PC-9 (cell line): ENCODE measurements around the gene PMS2.

Experiments used
- CTCF ChIP-seq: fragments of 200-600 bp; sonication (generic); conservative IDR thresholded peaks from 2 replicates; pipeline ENCODE4 v1.6.1; 2017; ENCODE audit warnings: mixed run types, antibody characterized with exemption, mild to moderate bottlenecking, moderate library complexity
- EZH2 ChIP-seq: fragments of 200-600 bp; sonication (generic); IDR thresholded peaks from 2 replicates; pipeline ENCODE4 v1.8.0; 2017; ENCODE audit warnings: antibody characterized with exemption, low read depth

GRCh38 chr7:6023974-6024435 lies 15.2 kb upstream of the PMS2 start:
- TF ChIP-seq EZH2 (no peak), CTCF (no peak)
